Measurements from ENCODE around the gene LARP6.

GRCh38 chr15:70834999-70835398, 19.0 kb downstream of the LARP6 start:
- TF ChIP-seq CTCF (IDR thresholded peaks at IDR 0.05 in 8 of 11, conservative IDR thresholded peaks at IDR 0.05 in 3 of 11) (no peak), POLR2AphosphoS5 (IDR thresholded peaks at IDR 0.05) (no peak)

All from spleen (tissue), 7 donors.